H1 (cell line): Measurements from ENCODE around the gene FTHL17. TPM values are rescaled to one million over a fixed set of nuclear protein-coding genes. Genes with fewer than 3 reads are reported as not detected.

Source experiments
- CTCF ChIA-PET: fragments of 300-600 bp; sonication (Branson Sonifier 250); formaldehyde crosslinking; loops from one replicate; lab custom pipeline; 2021; ENCODE audit not compliant: partially characterized antibody; lab: Charles Lee
- POLR2A ChIA-PET: fragments of 300-600 bp; sonication (Branson Sonifier 250); formaldehyde crosslinking; loops from one replicate; lab custom pipeline; 2021; ENCODE audit warnings: inconsistent platforms; ENCODE audit not compliant: partially characterized antibody; lab: Charles Lee
- DNase-seq, 2 experiments: peaks; one replicate each; pipeline versions ENCODE4 v3.0.0 to v3.0.0-alpha.2; 2010 to 2022; ENCODE audit warnings: low spot score in 2 of 2, low read depth in 1 of 2, mixed read lengths in 1 of 2
- FAIRE-seq: peaks from 2 replicates; lab custom pipeline; 2011; peaks lifted over from hg19 to GRCh38; lab: Jason Lieb, UNC
- H2AFZ ChIP-seq: 2 replicates; pipeline ENCODE4 v1.8.1; 2012; ENCODE audit warnings: low read length, inconsistent platforms
- H2AK5ac ChIP-seq: 2 replicates; pipeline ENCODE4 v1.6.1; 2013; ENCODE audit warnings: low read depth, low read length
- H2BK120ac ChIP-seq: replicated peaks from 2 replicates; pipeline ENCODE3; 2013; ENCODE audit warnings: low read depth, low read length, inconsistent platforms
- H2BK12ac ChIP-seq: 2 replicates; pipeline ENCODE4 v1.6.1; 2013; ENCODE audit warnings: low read depth, low read length
- H2BK15ac ChIP-seq: 2 replicates; pipeline ENCODE4 v1.6.1; 2013; ENCODE audit warnings: low read length
- H2BK20ac ChIP-seq: 2 replicates; pipeline ENCODE4 v1.6.1; 2013; ENCODE audit warnings: low read length
- H2BK5ac ChIP-seq: 2 replicates; pipeline ENCODE4 v1.6.1; 2013; ENCODE audit warnings: low read depth, low read length
- H3K14ac ChIP-seq: 2 replicates; pipeline ENCODE4 v1.6.1; 2013; ENCODE audit warnings: inconsistent platforms; ENCODE audit not compliant: insufficient read length
- H3K18ac ChIP-seq: 2 replicates; pipeline ENCODE4 v1.6.1; 2013; ENCODE audit warnings: low read length; ENCODE audit errors: extremely low read depth
- H3K23ac ChIP-seq: 2 replicates; pipeline ENCODE4 v1.6.1; 2013; ENCODE audit warnings: inconsistent platforms; ENCODE audit not compliant: insufficient read length
- H3K23me2 ChIP-seq: 2 replicates; pipeline ENCODE4 v1.6.1; 2013; ENCODE audit warnings: low read depth, low read length
- H3K27ac ChIP-seq: 2 replicates; pipeline ENCODE4 v1.6.1; 2011; ENCODE audit warnings: low read depth, low read length, inconsistent platforms
- H3K27me3 ChIP-seq, 4 experiments: replicated peaks in 1 of 4; 1 replicate in 1 of 4; 2 replicates in 3 of 4; pipeline versions ENCODE4 v1.6.1 to v1.8.1; 2011 to 2013; ENCODE audit warnings: low read length in 3 of 4, mild to moderate bottlenecking in 3 of 4, inconsistent platforms in 2 of 4, mixed read lengths in 2 of 4, moderate library complexity in 1 of 4; ENCODE audit not compliant: control insufficient read depth in 3 of 4, insufficient read depth in 3 of 4; ENCODE audit errors: extremely low read depth in 1 of 4
- H3K36me3 ChIP-seq, 4 experiments: 2 replicates each; pipeline versions ENCODE4 v1.6.1 to v1.8.1; 2011 to 2013; ENCODE audit warnings: mild to moderate bottlenecking in 4 of 4, low read length in 3 of 4, moderate library complexity in 2 of 4, control low read depth in 1 of 4, inconsistent platforms in 1 of 4; ENCODE audit not compliant: insufficient read depth in 4 of 4, control insufficient read depth in 2 of 4
- H3K4ac ChIP-seq: replicated peaks from 2 replicates; pipeline ENCODE3; 2013; ENCODE audit warnings: low read length, low read depth, mixed read lengths, inconsistent platforms; ENCODE audit not compliant: insufficient read length
- H3K4me1 ChIP-seq, 4 experiments: replicated peaks in 1 of 4; 1 replicate in 1 of 4; 2 replicates in 3 of 4; pipeline versions ENCODE4 v1.6.1 to v1.8.1; 2011 to 2013; ENCODE audit warnings: low read length in 3 of 4, inconsistent platforms in 2 of 4, mixed read lengths in 1 of 4; ENCODE audit not compliant: insufficient read depth in 4 of 4, control insufficient read depth in 3 of 4
- H3K4me2 ChIP-seq, 2 experiments: 2 replicates each; pipeline versions ENCODE4 v1.6.1 to v1.8.1; 2011 to 2013; ENCODE audit warnings: low read depth in 2 of 2, low read length in 2 of 2, control low read depth in 1 of 2, inconsistent platforms in 1 of 2, mild to moderate bottlenecking in 1 of 2; ENCODE audit not compliant: insufficient read depth in 1 of 2
- H3K4me3 ChIP-seq, 4 experiments: fragments of 200-600, 300-600 bp in 1 of 4; sonication (generic), shearing (Covaris generic), sonication (Bioruptor Twin) in 1 of 4; 2 replicates each; pipeline versions ENCODE4 v1.5.1 to v1.8.1; 2011 to 2016; ENCODE audit warnings: low read length in 4 of 4, low read depth in 3 of 4, control low read depth in 2 of 4, inconsistent platforms in 2 of 4, mild to moderate bottlenecking in 2 of 4, mixed read lengths in 1 of 4, moderate library complexity in 1 of 4; ENCODE audit not compliant: insufficient read depth in 2 of 4; ENCODE audit errors: extremely low read depth in 1 of 4
- H3K56ac ChIP-seq: replicated peaks from 2 replicates; pipeline ENCODE3; 2013; ENCODE audit warnings: low read depth, mild to moderate bottlenecking, mixed read lengths, low read length, inconsistent platforms; ENCODE audit not compliant: insufficient read length
- H3K79me1 ChIP-seq: 2 replicates; pipeline ENCODE4 v1.6.1; 2013; ENCODE audit warnings: low read depth, low read length, control low read depth
- H3K79me2 ChIP-seq, 2 experiments: 2 replicates each; pipeline versions ENCODE4 v1.6.1 to v1.8.1; 2012 to 2013; ENCODE audit warnings: low read length in 2 of 2, mild to moderate bottlenecking in 2 of 2, inconsistent platforms in 1 of 2; ENCODE audit not compliant: insufficient read depth in 2 of 2, control insufficient read depth in 1 of 2
- H3K9ac ChIP-seq, 4 experiments: replicated peaks in 1 of 4; 1 replicate in 1 of 4; 2 replicates in 3 of 4; pipeline versions ENCODE4 v1.6.1 to v1.8.1; 2011 to 2013; ENCODE audit warnings: low read depth in 3 of 4, low read length in 3 of 4, control low read depth in 2 of 4, mild to moderate bottlenecking in 2 of 4, moderate library complexity in 2 of 4, inconsistent platforms in 1 of 4; ENCODE audit errors: extremely low read depth in 1 of 4
- H3K9me3 ChIP-seq, 2 experiments: 2 replicates each; pipeline versions ENCODE4 v1.6.1 to v1.8.1; 2012 to 2013; ENCODE audit warnings: mild to moderate bottlenecking in 2 of 2, moderate library complexity in 2 of 2, control low read depth in 1 of 2, inconsistent platforms in 1 of 2, low read depth in 1 of 2, low read length in 1 of 2, mixed read lengths in 1 of 2; ENCODE audit not compliant: insufficient read depth in 2 of 2
- H4K20me1 ChIP-seq, 2 experiments: replicated peaks in 1 of 2; 2 replicates each; pipeline versions ENCODE3 to v1.8.1; 2011 to 2013; ENCODE audit warnings: inconsistent platforms in 2 of 2, low read length in 2 of 2, mild to moderate bottlenecking in 1 of 2; ENCODE audit not compliant: insufficient read depth in 2 of 2, control insufficient read depth in 1 of 2
- H4K5ac ChIP-seq: 2 replicates; pipeline ENCODE4 v1.6.1; 2013; ENCODE audit warnings: low read length, low read depth, mixed read lengths, inconsistent platforms; ENCODE audit not compliant: insufficient read length
- H4K8ac ChIP-seq: 2 replicates; pipeline ENCODE4 v1.8.0; 2013; ENCODE audit warnings: mild to moderate bottlenecking, moderate library complexity, low read length, inconsistent platforms; ENCODE audit not compliant: insufficient read depth; ENCODE audit errors: extremely low read depth
- H4K91ac ChIP-seq: replicated peaks from 2 replicates; pipeline ENCODE3; 2013; ENCODE audit warnings: low read length, mixed read lengths, inconsistent platforms; ENCODE audit not compliant: insufficient read length
- ATF2 ChIP-seq: IDR thresholded peaks from 2 replicates; pipeline ENCODE4 v1.6.1; 2012; ENCODE audit warnings: low read length, inconsistent platforms
- BACH1 ChIP-seq: IDR thresholded peaks from 2 replicates; pipeline ENCODE4 v1.6.1; 2012; ENCODE audit warnings: low read length, improper control_type of control experiment
- BRCA1 ChIP-seq: IDR thresholded peaks from 2 replicates; pipeline ENCODE4 v1.6.1; 2012; ENCODE audit warnings: low read depth, low read length, improper control_type of control experiment
- CHD1 ChIP-seq: IDR thresholded peaks from 2 replicates; pipeline ENCODE4 v1.6.1; 2012; ENCODE audit warnings: low read depth, low read length, improper control_type of control experiment
- CHD2 ChIP-seq: IDR thresholded peaks from 2 replicates; pipeline ENCODE4 v1.6.1; 2012; ENCODE audit warnings: low read length, improper control_type of control experiment
- EGR1 ChIP-seq: IDR thresholded peaks from 2 replicates; pipeline ENCODE4 v1.6.1; 2011; ENCODE audit warnings: low read depth, low read length, borderline replicate concordance
- GABPA ChIP-seq: IDR thresholded peaks from 2 replicates; pipeline ENCODE4 v1.6.1; 2011; ENCODE audit warnings: mild to moderate bottlenecking, low read length, moderate library complexity, borderline replicate concordance; ENCODE audit not compliant: insufficient read depth
- GTF2F1 ChIP-seq: IDR thresholded peaks from 2 replicates; pipeline ENCODE4 v1.6.1; 2012; ENCODE audit warnings: low read depth, low read length, improper control_type of control experiment, borderline replicate concordance
- NRF1 ChIP-seq: IDR thresholded peaks from 2 replicates; pipeline ENCODE4 v1.6.1; 2011; ENCODE audit warnings: mild to moderate bottlenecking, low read depth, low read length, improper control_type of control experiment
- POLR2AphosphoS5 ChIP-seq: IDR thresholded peaks from 2 replicates; pipeline ENCODE4 v1.6.1; 2011; ENCODE audit warnings: low read depth, low read length
- POU5F1 ChIP-seq: IDR thresholded peaks from 2 replicates; pipeline ENCODE4 v1.6.1; 2011; ENCODE audit warnings: low read depth, mild to moderate bottlenecking, low read length, moderate library complexity
- RBBP5 ChIP-seq: IDR thresholded peaks from 2 replicates; pipeline ENCODE4 v1.7.1; 2012; ENCODE audit warnings: low read depth, mild to moderate bottlenecking, inconsistent platforms, low read length, moderate library complexity, borderline replicate concordance
- SP1 ChIP-seq: IDR thresholded peaks from 2 replicates; pipeline ENCODE4 v1.6.1; 2011; ENCODE audit warnings: low read depth, low read length
- YY1 ChIP-seq: IDR thresholded peaks from 2 replicates; pipeline ENCODE4 v1.6.1; 2011; ENCODE audit warnings: low read depth, mild to moderate bottlenecking, low read length
- WGBS, 2 experiments: shearing (Covaris generic) in 1 of 2; methylation state at CpG; one replicate each; pipeline versions ENCODE4 v1.1.6 to v1.1.7; 2013 to 2015; ENCODE audit warnings: low lambda C conversion rate in 2 of 2, mixed read lengths in 2 of 2, inconsistent platforms in 1 of 2, low coverage in 1 of 2, missing lambda C conversion rate in 1 of 2; ENCODE audit not compliant: insufficient replicate concordance in 2 of 2, insufficient coverage in 1 of 2, insufficient read length in 1 of 2; ENCODE audit errors: extremely low coverage in 1 of 2, missing lambda C conversion rate in 1 of 2; 5-methylcytosine and 5-hydroxymethylcytosine counted together
- polyA plus RNA-seq, 7 experiments: library from polyadenylated mRNA; depleted of rRNA in 3 of 7; stranded (reverse) in 5 of 7; unstranded in 2 of 7; fragments of >200 nt in 5 of 7; fragments of 200-250 nt in 2 of 7; gene quantifications; 1 replicate in 5 of 7; 2 replicates in 1 of 7; 4 replicates in 1 of 7; pipeline versions ENCODE4 v1.2.1 to v1.2.3, GENCODE V29; 2011 to 2013; ENCODE audit warnings: missing spikeins in 2 of 7, mixed read lengths in 2 of 7
- total RNA-seq: library from RNA; stranded (reverse); fragmentation: NEBNext Ultra II Directional; extraction: Animal tissue kit (Norgen Biotek cat#: 25700); gene quantifications from 2 replicates; pipeline ENCODE4 v1.2.1, GENCODE V29; 2021

FTHL17 gene
- total and polyA plus RNA-seq, 2 of the 8 experiments (the other 6 are each of a cell fraction or from before 2014, with no cell fraction given), result not detected

- Histone ChIP-seq H2BK20ac (no peak overlapping the region), H3K4ac (no peak overlapping the region), H3K36me3 (no peaks in the 10 kb centered on the region), H3K4me1 (no peaks in the 10 kb centered on the region), H4K5ac (no peak overlapping the region), H3K14ac (no peak overlapping the region), H4K91ac (no peak overlapping the region), H3K4me3 (no peak overlapping the region), H3K79me1 (no peaks in the 10 kb centered on the region), H4K8ac (no peak overlapping the region), H2BK120ac (no peak overlapping the region), H2AFZ (no peak overlapping the region), H3K27me3 (no peaks in the 10 kb centered on the region), H3K56ac (no peak overlapping the region), H3K27ac (no peak overlapping the region), H4K20me1 (no peaks in the 10 kb centered on the region), H3K23ac (no peak overlapping the region), H2BK5ac (no peak overlapping the region), H2BK12ac (no peak overlapping the region), H2BK15ac (no peak overlapping the region), H3K18ac (no peak overlapping the region), H2AK5ac (no peak overlapping the region), H3K79me2 (no peaks in the 10 kb centered on the region), H3K9me3 (no peaks in the 10 kb centered on the region), H3K4me2 (no peak overlapping the region), H3K23me2 (no peaks in the 10 kb centered on the region), H3K9ac (no peak overlapping the region)
- DNase-seq (no peak), FAIRE-seq (no peak)
- ChIA-PET POLR2A (no interaction called here), CTCF (no interaction called here)
- WGBS, 2 experiments, result 82% methylated on average over 6 of the region's 6 CpGs; no CpG with 5 or more reads in 1 of the 2 experiments
- TF ChIP-seq ATF2 (no peak), GABPA (no peak), CHD2 (no peak), EGR1 (no peak), SP1 (no peak), POLR2AphosphoS5 (no peak), RBBP5 (no peak), CHD1 (no peak), NRF1 (no peak), POU5F1 (no peak), GTF2F1 (no peak), YY1 (no peak), BRCA1 (no peak), BACH1 (no peak)
Observed at GRCh38 chrX:31110657-31111056, 38.8 kb upstream of the FTHL17 start.
